ENCODE measurements around the gene GALNT15. TPM values are rescaled to one million over a fixed set of nuclear protein-coding genes. Genes with fewer than 3 reads are reported as not detected.

The GALNT15 gene
- total RNA-seq, 1 donor from 2014 or later, result not detected

GRCh38 chr3:16234281-16234680 is 59.8 kb downstream of the GALNT15 start:
- Histone ChIP-seq H2AFZ (replicated peaks) (no peak overlapping the region), H3K4me1 (no peaks in the 10 kb centered on the region), H3K27ac (no peak overlapping the region), H3K9me3 (ENCODE audit: low read depth) (no peaks in the 10 kb centered on the region), H3K36me3 (no peaks in the 10 kb centered on the region), H3F3A (ENCODE audit: low read depth) (no peaks in the 10 kb centered on the region), H3K4me2 (no peak overlapping the region), H3K9ac (no peak overlapping the region), H3K4me3 (no peak overlapping the region), H3K27me3 (no peaks in the 10 kb centered on the region), H3K79me2 (ENCODE audit: low read depth) (no peaks in the 10 kb centered on the region), H4K20me1 (ENCODE audit: low read depth) (no peaks in the 10 kb centered on the region)
- Mint-ChIP-seq H3K4me3 (no peak overlapping the region), H3K27me3 (ENCODE audit: insufficient read depth, low read depth) (no peaks in the 10 kb centered on the region), H3K36me3 (no peaks in the 10 kb centered on the region), H3K4me1 (peaks cover 4% of the 10 kb centered on the region), H3K27ac (no peak overlapping the region), H3K9me3 (peaks cover 3% of the 10 kb centered on the region)
- no peak for TF ChIP-seq EZH2phosphoT487 (IDR thresholded peaks at IDR 0.05)
- TF ChIP-seq CTCF (IDR thresholded peaks at IDR 0.05), result no peak
- TF ChIP-seq EZH2 (IDR thresholded peaks at IDR 0.05), result no peak
- no peak for DNase-seq (ENCODE audit: low spot score)

GRCh38 chr3:16236030-16236639 is 61.7 kb downstream of the GALNT15 start:
- Histone ChIP-seq H3K4me2 (no peak overlapping the region), H4K20me1 (ENCODE audit: low read depth) (no peaks in the 10 kb centered on the region), H3K4me3 (no peak overlapping the region), H3K27ac (no peak overlapping the region), H3K9ac (no peak overlapping the region), H3K36me3 (no peaks in the 10 kb centered on the region), H3K27me3 (no peaks in the 10 kb centered on the region), H3F3A (ENCODE audit: low read depth) (no peaks in the 10 kb centered on the region), H3K79me2 (ENCODE audit: low read depth) (no peaks in the 10 kb centered on the region), H3K4me1 (no peaks in the 10 kb centered on the region), H2AFZ (replicated peaks) (no peak overlapping the region), H3K9me3 (ENCODE audit: low read depth) (no peaks in the 10 kb centered on the region)
- Mint-ChIP-seq H3K27me3 (ENCODE audit: insufficient read depth, low read depth) (no peaks in the 10 kb centered on the region), H3K9me3 (peaks cover 3% of the 10 kb centered on the region), H3K4me3 (no peak overlapping the region), H3K4me1 (peaks cover 4% of the 10 kb centered on the region), H3K36me3 (no peaks in the 10 kb centered on the region), H3K27ac (no peak overlapping the region)
- no peak for TF ChIP-seq CTCF (IDR thresholded peaks at IDR 0.05)
- no peak for TF ChIP-seq EZH2 (IDR thresholded peaks at IDR 0.05)
- no peak for TF ChIP-seq EZH2phosphoT487 (IDR thresholded peaks at IDR 0.05)
- DNase-seq (ENCODE audit: low spot score), result no peak

GRCh38 chr3:16236856-16237393 is 62.4 kb downstream of the GALNT15 start:
- Mint-ChIP-seq H3K36me3 (no peaks in the 10 kb centered on the region), H3K4me1 (peaks cover 4% of the 10 kb centered on the region), H3K4me3 (no peak overlapping the region), H3K27me3 (ENCODE audit: insufficient read depth, low read depth) (no peaks in the 10 kb centered on the region), H3K27ac (no peak overlapping the region), H3K9me3 (peaks cover 3% of the 10 kb centered on the region)
- Histone ChIP-seq H3K36me3 (no peaks in the 10 kb centered on the region), H3K4me1 (no peaks in the 10 kb centered on the region), H4K20me1 (ENCODE audit: low read depth) (no peaks in the 10 kb centered on the region), H3K9me3 (ENCODE audit: low read depth) (no peaks in the 10 kb centered on the region), H3K9ac (no peak overlapping the region), H2AFZ (replicated peaks) (no peak overlapping the region), H3K27me3 (no peaks in the 10 kb centered on the region), H3K4me2 (no peak overlapping the region), H3K79me2 (ENCODE audit: low read depth) (no peaks in the 10 kb centered on the region), H3K27ac (no peak overlapping the region), H3K4me3 (no peak overlapping the region), H3F3A (ENCODE audit: low read depth) (no peaks in the 10 kb centered on the region)
- no peak for DNase-seq (ENCODE audit: low spot score)
- TF ChIP-seq CTCF (IDR thresholded peaks at IDR 0.05), result no peak
- TF ChIP-seq EZH2phosphoT487 (IDR thresholded peaks at IDR 0.05), result no peak
- no peak for TF ChIP-seq EZH2 (IDR thresholded peaks at IDR 0.05)
